H1 (cell line): Measurements from ENCODE around the gene HACD3. TPM values are rescaled to one million over a fixed set of nuclear protein-coding genes. Genes with fewer than 3 reads are reported as not detected.

ENCODE experiments used
- CTCF ChIA-PET: fragments of 300-600 bp; sonication (Branson Sonifier 250); formaldehyde crosslinking; loops from one replicate; lab custom pipeline; 2021; ENCODE audit not compliant: partially characterized antibody; lab: Charles Lee
- POLR2A ChIA-PET: fragments of 300-600 bp; sonication (Branson Sonifier 250); formaldehyde crosslinking; loops from one replicate; lab custom pipeline; 2021; ENCODE audit warnings: inconsistent platforms; ENCODE audit not compliant: partially characterized antibody; lab: Charles Lee
- DNase-seq, 2 experiments: peaks; one replicate each; pipeline versions ENCODE4 v3.0.0 to v3.0.0-alpha.2; 2010 to 2022; ENCODE audit warnings: low spot score in 2 of 2, low read depth in 1 of 2, mixed read lengths in 1 of 2
- FAIRE-seq: peaks from 2 replicates; lab custom pipeline; 2011; peaks lifted over from hg19 to GRCh38; lab: Jason Lieb, UNC
- H2AFZ ChIP-seq: 2 replicates; pipeline ENCODE4 v1.8.1; 2012; ENCODE audit warnings: low read length, inconsistent platforms
- H2AK5ac ChIP-seq: 2 replicates; pipeline ENCODE4 v1.6.1; 2013; ENCODE audit warnings: low read depth, low read length
- H2BK120ac ChIP-seq: replicated peaks from 2 replicates; pipeline ENCODE3; 2013; ENCODE audit warnings: low read depth, low read length, inconsistent platforms
- H2BK12ac ChIP-seq: 2 replicates; pipeline ENCODE4 v1.6.1; 2013; ENCODE audit warnings: low read depth, low read length
- H2BK15ac ChIP-seq: 2 replicates; pipeline ENCODE4 v1.6.1; 2013; ENCODE audit warnings: low read length
- H2BK20ac ChIP-seq: 2 replicates; pipeline ENCODE4 v1.6.1; 2013; ENCODE audit warnings: low read length
- H2BK5ac ChIP-seq: 2 replicates; pipeline ENCODE4 v1.6.1; 2013; ENCODE audit warnings: low read depth, low read length
- H3K14ac ChIP-seq: 2 replicates; pipeline ENCODE4 v1.6.1; 2013; ENCODE audit warnings: inconsistent platforms; ENCODE audit not compliant: insufficient read length
- H3K18ac ChIP-seq: 2 replicates; pipeline ENCODE4 v1.6.1; 2013; ENCODE audit warnings: low read length; ENCODE audit errors: extremely low read depth
- H3K23ac ChIP-seq: 2 replicates; pipeline ENCODE4 v1.6.1; 2013; ENCODE audit warnings: inconsistent platforms; ENCODE audit not compliant: insufficient read length
- H3K23me2 ChIP-seq: 2 replicates; pipeline ENCODE4 v1.6.1; 2013; ENCODE audit warnings: low read depth, low read length
- H3K27ac ChIP-seq: 2 replicates; pipeline ENCODE4 v1.6.1; 2011; ENCODE audit warnings: low read depth, low read length, inconsistent platforms
- H3K27me3 ChIP-seq, 4 experiments: replicated peaks in 1 of 4; 1 replicate in 1 of 4; 2 replicates in 3 of 4; pipeline versions ENCODE4 v1.6.1 to v1.8.1; 2011 to 2013; ENCODE audit warnings: low read length in 3 of 4, mild to moderate bottlenecking in 3 of 4, inconsistent platforms in 2 of 4, mixed read lengths in 2 of 4, moderate library complexity in 1 of 4; ENCODE audit not compliant: control insufficient read depth in 3 of 4, insufficient read depth in 3 of 4; ENCODE audit errors: extremely low read depth in 1 of 4
- H3K36me3 ChIP-seq, 4 experiments: 2 replicates each; pipeline versions ENCODE4 v1.6.1 to v1.8.1; 2011 to 2013; ENCODE audit warnings: mild to moderate bottlenecking in 4 of 4, low read length in 3 of 4, moderate library complexity in 2 of 4, control low read depth in 1 of 4, inconsistent platforms in 1 of 4; ENCODE audit not compliant: insufficient read depth in 4 of 4, control insufficient read depth in 2 of 4
- H3K4ac ChIP-seq: replicated peaks from 2 replicates; pipeline ENCODE3; 2013; ENCODE audit warnings: low read length, low read depth, mixed read lengths, inconsistent platforms; ENCODE audit not compliant: insufficient read length
- H3K4me1 ChIP-seq, 4 experiments: replicated peaks in 1 of 4; 1 replicate in 1 of 4; 2 replicates in 3 of 4; pipeline versions ENCODE4 v1.6.1 to v1.8.1; 2011 to 2013; ENCODE audit warnings: low read length in 3 of 4, inconsistent platforms in 2 of 4, mixed read lengths in 1 of 4; ENCODE audit not compliant: insufficient read depth in 4 of 4, control insufficient read depth in 3 of 4
- H3K4me2 ChIP-seq, 2 experiments: 2 replicates each; pipeline versions ENCODE4 v1.6.1 to v1.8.1; 2011 to 2013; ENCODE audit warnings: low read depth in 2 of 2, low read length in 2 of 2, control low read depth in 1 of 2, inconsistent platforms in 1 of 2, mild to moderate bottlenecking in 1 of 2; ENCODE audit not compliant: insufficient read depth in 1 of 2
- H3K4me3 ChIP-seq, 4 experiments: fragments of 200-600, 300-600 bp in 1 of 4; sonication (generic), shearing (Covaris generic), sonication (Bioruptor Twin) in 1 of 4; 2 replicates each; pipeline versions ENCODE4 v1.5.1 to v1.8.1; 2011 to 2016; ENCODE audit warnings: low read length in 4 of 4, low read depth in 3 of 4, control low read depth in 2 of 4, inconsistent platforms in 2 of 4, mild to moderate bottlenecking in 2 of 4, mixed read lengths in 1 of 4, moderate library complexity in 1 of 4; ENCODE audit not compliant: insufficient read depth in 2 of 4; ENCODE audit errors: extremely low read depth in 1 of 4
- H3K56ac ChIP-seq: replicated peaks from 2 replicates; pipeline ENCODE3; 2013; ENCODE audit warnings: low read depth, mild to moderate bottlenecking, mixed read lengths, low read length, inconsistent platforms; ENCODE audit not compliant: insufficient read length
- H3K79me1 ChIP-seq: 2 replicates; pipeline ENCODE4 v1.6.1; 2013; ENCODE audit warnings: low read depth, low read length, control low read depth
- H3K79me2 ChIP-seq, 2 experiments: 2 replicates each; pipeline versions ENCODE4 v1.6.1 to v1.8.1; 2012 to 2013; ENCODE audit warnings: low read length in 2 of 2, mild to moderate bottlenecking in 2 of 2, inconsistent platforms in 1 of 2; ENCODE audit not compliant: insufficient read depth in 2 of 2, control insufficient read depth in 1 of 2
- H3K9ac ChIP-seq, 4 experiments: replicated peaks in 1 of 4; 1 replicate in 1 of 4; 2 replicates in 3 of 4; pipeline versions ENCODE4 v1.6.1 to v1.8.1; 2011 to 2013; ENCODE audit warnings: low read depth in 3 of 4, low read length in 3 of 4, control low read depth in 2 of 4, mild to moderate bottlenecking in 2 of 4, moderate library complexity in 2 of 4, inconsistent platforms in 1 of 4; ENCODE audit errors: extremely low read depth in 1 of 4
- H3K9me3 ChIP-seq, 2 experiments: 2 replicates each; pipeline versions ENCODE4 v1.6.1 to v1.8.1; 2012 to 2013; ENCODE audit warnings: mild to moderate bottlenecking in 2 of 2, moderate library complexity in 2 of 2, control low read depth in 1 of 2, inconsistent platforms in 1 of 2, low read depth in 1 of 2, low read length in 1 of 2, mixed read lengths in 1 of 2; ENCODE audit not compliant: insufficient read depth in 2 of 2
- H4K20me1 ChIP-seq, 2 experiments: replicated peaks in 1 of 2; 2 replicates each; pipeline versions ENCODE3 to v1.8.1; 2011 to 2013; ENCODE audit warnings: inconsistent platforms in 2 of 2, low read length in 2 of 2, mild to moderate bottlenecking in 1 of 2; ENCODE audit not compliant: insufficient read depth in 2 of 2, control insufficient read depth in 1 of 2
- H4K5ac ChIP-seq: 2 replicates; pipeline ENCODE4 v1.6.1; 2013; ENCODE audit warnings: low read length, low read depth, mixed read lengths, inconsistent platforms; ENCODE audit not compliant: insufficient read length
- H4K8ac ChIP-seq: 2 replicates; pipeline ENCODE4 v1.8.0; 2013; ENCODE audit warnings: mild to moderate bottlenecking, moderate library complexity, low read length, inconsistent platforms; ENCODE audit not compliant: insufficient read depth; ENCODE audit errors: extremely low read depth
- H4K91ac ChIP-seq: replicated peaks from 2 replicates; pipeline ENCODE3; 2013; ENCODE audit warnings: low read length, mixed read lengths, inconsistent platforms; ENCODE audit not compliant: insufficient read length
- ASH2L ChIP-seq: fragments of 200-600, 300-600 bp; sonication (generic); IDR thresholded peaks from one replicate; pipeline ENCODE4 v1.7.1; 2017; ENCODE audit warnings: low read length
- E2F6 ChIP-seq: IDR thresholded peaks from 2 replicates; pipeline ENCODE4 v1.6.1; 2012; ENCODE audit warnings: inconsistent platforms
- PHF8 ChIP-seq: fragments of 200-600 bp; sonication (generic); conservative IDR thresholded peaks from 2 replicates; pipeline ENCODE4 v1.7.1; 2012; ENCODE audit warnings: low read depth, mild to moderate bottlenecking, inconsistent platforms, low read length, moderate library complexity
- RXRA ChIP-seq: IDR thresholded peaks from 2 replicates; pipeline ENCODE4 v1.6.1; 2011; ENCODE audit warnings: low read depth, mild to moderate bottlenecking, low read length, moderate library complexity; ENCODE audit not compliant: insufficient read depth
- SIX5 ChIP-seq: IDR thresholded peaks from 2 replicates; pipeline ENCODE4 v1.6.1; 2011; ENCODE audit warnings: mild to moderate bottlenecking, low read depth, low read length
- SP4 ChIP-seq: IDR thresholded peaks from 2 replicates; pipeline ENCODE4 v1.6.1; 2012; ENCODE audit warnings: low read length, inconsistent platforms
- TAF7 ChIP-seq: optimal IDR thresholded peaks from 2 replicates; pipeline ENCODE3; 2011; ENCODE audit warnings: low read depth, mild to moderate bottlenecking, inconsistent platforms, low read length, moderate library complexity, borderline replicate concordance
- WGBS, 2 experiments: shearing (Covaris generic) in 1 of 2; methylation state at CpG; one replicate each; pipeline versions ENCODE4 v1.1.6 to v1.1.7; 2013 to 2015; ENCODE audit warnings: low lambda C conversion rate in 2 of 2, mixed read lengths in 2 of 2, inconsistent platforms in 1 of 2, low coverage in 1 of 2, missing lambda C conversion rate in 1 of 2; ENCODE audit not compliant: insufficient replicate concordance in 2 of 2, insufficient coverage in 1 of 2, insufficient read length in 1 of 2; ENCODE audit errors: extremely low coverage in 1 of 2, missing lambda C conversion rate in 1 of 2; 5-methylcytosine and 5-hydroxymethylcytosine counted together
- polyA plus RNA-seq, 7 experiments: library from polyadenylated mRNA; depleted of rRNA in 3 of 7; stranded (reverse) in 5 of 7; unstranded in 2 of 7; fragments of >200 nt in 5 of 7; fragments of 200-250 nt in 2 of 7; gene quantifications; 1 replicate in 5 of 7; 2 replicates in 1 of 7; 4 replicates in 1 of 7; pipeline versions ENCODE4 v1.2.1 to v1.2.3, GENCODE V29; 2011 to 2013; ENCODE audit warnings: missing spikeins in 2 of 7, mixed read lengths in 2 of 7
- total RNA-seq: library from RNA; stranded (reverse); fragmentation: NEBNext Ultra II Directional; extraction: Animal tissue kit (Norgen Biotek cat#: 25700); gene quantifications from 2 replicates; pipeline ENCODE4 v1.2.1, GENCODE V29; 2021

HACD3 gene
- total and polyA plus RNA-seq, 2 of the 8 experiments (the other 6 are each of a cell fraction or from before 2014, with no cell fraction given), result 78.8 to 120 TPM

GRCh38 chr15:65558997-65559760 is 28.9 kb downstream of the HACD3 start:
- ChIA-PET CTCF (interaction anchor here (0.9 to 1.4 kb wide), 2 partner anchors 9 to 33 kb away, joined by 3 to 6 read pairs; no protein-coding TSS in a partner anchor), POLR2A (interaction anchor here (1.0 kb wide), 1 partner anchor 9 kb away, joined by 3 read pairs; no protein-coding TSS in a partner anchor)
- Histone ChIP-seq H3K23me2 (no peaks in the 10 kb centered on the region), H4K20me1 (peaks cover 0 to 4% of the 10 kb centered on the region in 2 experiments), H3K56ac (no peak overlapping the region), H3K79me2 (no peaks in the 10 kb centered on the region; a peak in 1 of 4 replicates), H2AK5ac (no peak overlapping the region), H3K4ac (no peak overlapping the region), H4K8ac (no peak overlapping the region), H3K27ac (no peak overlapping the region), H4K5ac (no peak overlapping the region), H3K36me3 (peaks cover 20 to 71% (median 49%) of the 10 kb centered on the region in 4 experiments), H2BK20ac (no peak overlapping the region), H3K79me1 (peaks cover 7% of the 10 kb centered on the region), H3K27me3 (no peaks in the 10 kb centered on the region), H3K9me3 (no peaks in the 10 kb centered on the region), H2BK12ac (no peak overlapping the region), H3K23ac (no peak overlapping the region)
- WGBS, 2 experiments, result 94% methylated on average over 6 of the region's 6 CpGs; no CpG with 5 or more reads in 1 of the 2 experiments
- FAIRE-seq, result no peak
- DNase-seq, result no peak
- TF ChIP-seq SIX5, result no peak
- no peak for TF ChIP-seq PHF8
- TF ChIP-seq TAF7, result no peak
- TF ChIP-seq E2F6, result no peak
- no peak for TF ChIP-seq RXRA
- TF ChIP-seq SP4, result no peak
- no peak for TF ChIP-seq ASH2L
- TF ChIP-seq, all 59 proteins: peak for 0
- Histone ChIP-seq H2BK15ac (no peak overlapping the region), H4K91ac (no peak overlapping the region), H2BK120ac (no peak overlapping the region), H3K9ac (no peak overlapping the region), H3K4me2 (no peak overlapping the region), H3K14ac (no peak overlapping the region), H2AFZ (no peak overlapping the region), H3K18ac (no peak overlapping the region), H3K4me1 (no peaks in the 10 kb centered on the region), H3K4me3 (no peak overlapping the region), H2BK5ac (no peak overlapping the region)
